K562 (cell line): ENCODE measurements around the gene NQO2. TPM values are rescaled to one million over a fixed set of nuclear protein-coding genes. Genes with fewer than 3 reads are reported as not detected.
A peak's percentile ranks its signal among the peaks of the same experiment; 100 is the strongest.

Source experiments
- RNF219 ChIP-seq: fragments of 250-450 bp; sonication (Bioruptor Pico); IDR thresholded peaks from 2 replicates; pipeline ENCODE4 v1.5.0; 2022; ENCODE audit warnings: mild to moderate bottlenecking
- TRIM25 ChIP-seq: fragments of 450-650 bp; IDR thresholded peaks from 2 replicates; pipeline ENCODE4 v1.7.0; 2016; ENCODE audit warnings: borderline replicate concordance
- ZFP36 ChIP-seq: fragments of 150-350 bp; IDR thresholded peaks from 2 replicates; pipeline ENCODE4 v1.6.1; 2018; ENCODE audit warnings: low read length, low read depth; ENCODE audit not compliant: partially characterized antibody
- ZKSCAN1 ChIP-seq: fragments of 150-350 bp; IDR thresholded peaks from 2 replicates; pipeline ENCODE4 v1.6.1; 2016; ENCODE audit warnings: low read depth, low read length
- ZNF407 ChIP-seq: fragments of 450-650 bp; IDR thresholded peaks from 2 replicates; pipeline ENCODE4 v1.6.1; 2016; ENCODE audit warnings: low read depth
- polyA plus RNA-seq, 8 experiments: library from polyadenylated mRNA; depleted of rRNA in 4 of 8; stranded (reverse) in 5 of 8; unstranded in 3 of 8; fragments of >200 nt; fragmentation: Nextera tagmentation in 2 of 8; fragmentation: Illumina TruSeq in 1 of 8; extraction: Ambion mirVana in 2 of 8; extraction: Trizol in 1 of 8; gene quantifications; 2 replicates each; pipeline versions ENCODE4 v1.2.1 to v1.2.3, GENCODE V29; 2011 to 2014; ENCODE audit warnings: inconsistent platforms in 1 of 8, missing spikeins in 1 of 8
- total RNA-seq, 7 experiments: library from RNA; depleted of rRNA in 6 of 7; stranded (reverse); fragments of >200 nt in 6 of 7; fragmentation: Illumina TruSeq in 2 of 7; extraction: Trizol in 2 of 7; gene quantifications; 2 replicates each; pipeline versions ENCODE4 v1.2.1 to v1.2.3, GENCODE V29; 2011 to 2021; ENCODE audit warnings: low replicate concordance in 1 of 7
- TF ChIP-seq, protein P1 (sequence below): IDR thresholded peaks from 2 replicates; pipeline ENCODE4 v1.6.1; 2011; ENCODE audit warnings: borderline replicate concordance, low read depth, mild to moderate bottlenecking, moderate library complexity, low read length; ENCODE audit not compliant: insufficient read depth, poor library complexity, severe bottlenecking
- TF ChIP-seq, protein P2 (sequence below): sonication (generic); formaldehyde crosslinking; IDR thresholded peaks from 2 replicates; pipeline ENCODE4 v1.8.1; 2023; ENCODE audit warnings: mild to moderate bottlenecking, missing genetic modification reagents
- TF ChIP-seq, protein P3 (sequence below): sonication (generic); formaldehyde crosslinking; IDR thresholded peaks from 2 replicates; pipeline ENCODE4 v1.8.0; 2022; ENCODE audit warnings: mild to moderate bottlenecking, missing genetic modification reagents

The NQO2 gene
- total and polyA plus RNA-seq, 9 of the 15 experiments (the other 6 are each of a cell fraction or from before 2014, with no cell fraction given) = 54.6 to 214 (median 116) TPM

- TF ChIP-seq, protein P1, sequence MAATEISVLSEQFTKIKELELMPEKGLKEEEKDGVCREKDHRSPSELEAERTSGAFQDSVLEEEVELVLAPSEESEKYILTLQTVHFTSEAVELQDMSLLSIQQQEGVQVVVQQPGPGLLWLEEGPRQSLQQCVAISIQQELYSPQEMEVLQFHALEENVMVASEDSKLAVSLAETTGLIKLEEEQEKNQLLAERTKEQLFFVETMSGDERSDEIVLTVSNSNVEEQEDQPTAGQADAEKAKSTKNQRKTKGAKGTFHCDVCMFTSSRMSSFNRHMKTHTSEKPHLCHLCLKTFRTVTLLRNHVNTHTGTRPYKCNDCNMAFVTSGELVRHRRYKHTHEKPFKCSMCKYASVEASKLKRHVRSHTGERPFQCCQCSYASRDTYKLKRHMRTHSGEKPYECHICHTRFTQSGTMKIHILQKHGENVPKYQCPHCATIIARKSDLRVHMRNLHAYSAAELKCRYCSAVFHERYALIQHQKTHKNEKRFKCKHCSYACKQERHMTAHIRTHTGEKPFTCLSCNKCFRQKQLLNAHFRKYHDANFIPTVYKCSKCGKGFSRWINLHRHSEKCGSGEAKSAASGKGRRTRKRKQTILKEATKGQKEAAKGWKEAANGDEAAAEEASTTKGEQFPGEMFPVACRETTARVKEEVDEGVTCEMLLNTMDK = no peak
- TF ChIP-seq, protein P2, sequence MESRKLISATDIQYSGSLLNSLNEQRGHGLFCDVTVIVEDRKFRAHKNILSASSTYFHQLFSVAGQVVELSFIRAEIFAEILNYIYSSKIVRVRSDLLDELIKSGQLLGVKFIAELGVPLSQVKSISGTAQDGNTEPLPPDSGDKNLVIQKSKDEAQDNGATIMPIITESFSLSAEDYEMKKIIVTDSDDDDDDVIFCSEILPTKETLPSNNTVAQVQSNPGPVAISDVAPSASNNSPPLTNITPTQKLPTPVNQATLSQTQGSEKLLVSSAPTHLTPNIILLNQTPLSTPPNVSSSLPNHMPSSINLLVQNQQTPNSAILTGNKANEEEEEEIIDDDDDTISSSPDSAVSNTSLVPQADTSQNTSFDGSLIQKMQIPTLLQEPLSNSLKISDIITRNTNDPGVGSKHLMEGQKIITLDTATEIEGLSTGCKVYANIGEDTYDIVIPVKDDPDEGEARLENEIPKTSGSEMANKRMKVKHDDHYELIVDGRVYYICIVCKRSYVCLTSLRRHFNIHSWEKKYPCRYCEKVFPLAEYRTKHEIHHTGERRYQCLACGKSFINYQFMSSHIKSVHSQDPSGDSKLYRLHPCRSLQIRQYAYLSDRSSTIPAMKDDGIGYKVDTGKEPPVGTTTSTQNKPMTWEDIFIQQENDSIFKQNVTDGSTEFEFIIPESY (CRISPR knock-in tag) = peak; percentile 26; the same call in 1 of the 2 replicates
- TF ChIP-seq RNF219 = 0 out of 2 replicates have a peak, but pooled peaks have one; percentile 24
- TF ChIP-seq ZFP36 = no peak
- TF ChIP-seq, protein P3, sequence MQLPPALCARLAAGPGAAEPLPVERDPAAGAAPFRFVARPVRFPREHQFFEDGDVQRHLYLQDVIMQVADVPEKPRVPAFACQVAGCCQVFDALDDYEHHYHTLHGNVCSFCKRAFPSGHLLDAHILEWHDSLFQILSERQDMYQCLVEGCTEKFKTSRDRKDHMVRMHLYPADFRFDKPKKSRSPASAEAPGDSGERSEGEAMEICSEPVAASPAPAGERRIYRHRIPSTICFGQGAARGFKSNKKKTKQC = no peak
- no peak for TF ChIP-seq ZNF407
- TF ChIP-seq TRIM25 = no peak
- TF ChIP-seq ZKSCAN1 = no peak
Observed at GRCh38 chr6:2992330-2992979, 7.2 kb upstream of the NQO2 start (continued).
